Neural progenitor cell (in vitro differentiated cells): ENCODE results near the gene DIS3L2.

Experiments used
- CTCF ChIP-seq: fragments of 200-600 bp; sonication (generic); IDR thresholded peaks from 2 replicates; pipeline ENCODE4 v1.5.1; 2017; ENCODE audit warnings: antibody characterized with exemption, mild to moderate bottlenecking
- EZH2 ChIP-seq: fragments of 200-600 bp; sonication (generic); IDR thresholded peaks from 2 replicates; pipeline ENCODE4 v1.6.1; 2017; ENCODE audit warnings: antibody characterized with exemption, mild to moderate bottlenecking, moderate library complexity
- EZH2phosphoT487 ChIP-seq: fragments of 200-600 bp; sonication (generic); IDR thresholded peaks from 2 replicates; pipeline ENCODE4 v1.6.1; 2017; ENCODE audit warnings: antibody characterized with exemption

GRCh38 chr2:231942180-231942579, 19.3 kb upstream of the DIS3L2 start:
- no peak for TF ChIP-seq CTCF
- no peak for TF ChIP-seq EZH2
- no peak for TF ChIP-seq EZH2phosphoT487
